ENCODE data around the gene SOX15. TPM values are rescaled to one million over a fixed set of nuclear protein-coding genes. Genes with fewer than 3 reads are reported as not detected.

The SOX15 gene
- total and polyA plus RNA-seq, 12 donors: 0.29 to 2.4 (median 0.94) TPM; not detected in 2

DNA sequence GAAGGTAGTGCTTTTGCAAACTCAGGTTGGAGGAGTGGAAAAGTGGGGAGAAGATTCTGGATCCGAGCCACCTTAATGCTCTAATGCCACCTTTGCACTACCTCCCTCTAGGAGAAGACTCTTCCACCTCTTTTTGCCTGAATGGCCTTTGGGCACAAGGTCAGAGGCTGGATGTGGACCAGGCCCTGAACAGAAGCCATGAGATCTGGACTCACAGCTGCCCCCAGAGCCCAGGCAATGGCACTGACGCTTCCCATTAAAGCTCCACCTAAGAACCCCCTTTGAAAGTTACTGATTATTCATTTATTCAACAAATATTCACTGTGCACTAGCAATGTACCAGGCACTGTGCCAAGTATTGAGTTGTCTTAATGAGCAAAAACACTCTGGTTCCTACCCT, 43.2 kb upstream of the SOX15 start:
- TF ChIP-seq POLR2A (IDR thresholded peaks at IDR 0.05) (no peak), CTCF (IDR thresholded peaks at IDR 0.05) (no peak)
- DNase-seq: no peak
- Histone ChIP-seq H3K27me3 (no peaks in the 10 kb centered on the region), H3K4me1 (replicated peaks in 1 of 2) (peaks cover 3% of the 10 kb centered on the region in 2 donors), H3K9me3 (replicated peaks in 1 of 3) (no peaks in the 10 kb centered on the region), H3K27ac (no peak overlapping the region), H3K36me3 (replicated peaks in 1 of 2) (no peaks in the 10 kb centered on the region), H3K4me3 (no peak overlapping the region)
- intact Hi-C loops (cut with DNase I): loop anchor here (5.0 to 10.0 kb wide), 3 partner anchors 52 to 152 kb away; partner anchors contain the start of genes TP53 (in 2 of the 2) and WRAP53 (in 2 of the 2)
- WGBS, 4 donors: 68 to 86% (median 82%) methylated on average over 2 of the region's 2 CpGs

- intact Hi-C loops (cut with DNase I): loop anchor here (5.0 to 10.0 kb wide), 3 partner anchors 52 to 152 kb away; partner anchors contain the start of genes TP53 (in 2 of the 2) and WRAP53 (in 2 of the 2)
- no peaks in the 10 kb centered on the region for H3K9me3 ChIP-seq (replicated peaks in 1 of 3)
- TF ChIP-seq POLR2A (IDR thresholded peaks at IDR 0.05) (no peak), CTCF (IDR thresholded peaks at IDR 0.05) (peak; percentile 34 to 68 (median 61))
- H3K27ac ChIP-seq: peak overlapping the region in 1 of 5 donors; percentile 32
- no peaks in the 10 kb centered on the region for H3K27me3 ChIP-seq
- H3K4me3 ChIP-seq: no peak overlapping the region
- peaks cover 6% of the 10 kb centered on the region in 2 donors for H3K4me1 ChIP-seq (replicated peaks in 1 of 2)
- 41 to 49% (median 46%) methylated on average over 6 of the region's 6 CpGs for WGBS, 4 donors
- DNase-seq: peak; percentile 43 to 69 (median 63)
- H3K36me3 ChIP-seq (replicated peaks in 1 of 2): no peaks in the 10 kb centered on the region
Observed at GRCh38 chr17:7632492-7632894, 42.6 kb upstream of the SOX15 start.

- 59 to 80% (median 71%) methylated on average over 6 to 11 of the region's 11 CpGs for WGBS, 4 donors
Observed at GRCh38 chr17:7631398-7632380, 41.8 kb upstream of the SOX15 start.

More at GRCh38 chr17:7631398-7632380, 41.8 kb upstream of the SOX15 start:
- Histone ChIP-seq H3K27ac (no peak overlapping the region), H3K4me3 (no peak overlapping the region), H3K4me1 (replicated peaks in 1 of 2) (peaks cover 8 to 10% of the 10 kb centered on the region in 2 donors), H3K27me3 (no peaks in the 10 kb centered on the region), H3K36me3 (replicated peaks in 1 of 2) (no peaks in the 10 kb centered on the region), H3K9me3 (replicated peaks in 1 of 3) (no peaks in the 10 kb centered on the region)
- intact Hi-C loops (cut with DNase I): loop anchor here (5.0 to 10.0 kb wide), 3 partner anchors 53 to 153 kb away; partner anchors contain the start of genes TP53 (in 2 of the 2) and WRAP53 (in 2 of the 2)
- no peak for TF ChIP-seq CTCF (IDR thresholded peaks at IDR 0.05)
- no peak for TF ChIP-seq POLR2A (IDR thresholded peaks at IDR 0.05)
- peak in 1 of 7 donors; percentile 41 for DNase-seq
